Tibial nerve (tissue), 4 donors: ENCODE results near the gene ANXA2. TPM values are rescaled to one million over a fixed set of nuclear protein-coding genes. Genes with fewer than 3 reads are reported as not detected.

Experiments
- DNase-seq, 2 donors: peaks; one replicate each; pipeline ENCODE4 v3.0.0-alpha.2; 2019; ENCODE audit warnings: low spot score in 2 of 2
- H3K27ac ChIP-seq, 4 donors: fragments of 200-600 bp; sonication (generic) in 3 of 4; one replicate each; pipeline ENCODE4 v1.5.1; 2017 to 2019; ENCODE audit warnings: mild to moderate bottlenecking in 1 of 4
- H3K27me3 ChIP-seq, 2 donors: fragments of 200-600 bp; sonication (generic) in 1 of 2; one replicate each; pipeline versions ENCODE4 v1.5.1 to v1.6.0; 2017 to 2019
- H3K36me3 ChIP-seq, 3 donors: fragments of 200-600 bp; sonication (generic); one replicate each; pipeline ENCODE4 v1.5.1; 2018 to 2019
- H3K4me1 ChIP-seq, 4 donors: fragments of 200-600 bp; sonication (generic) in 3 of 4; one replicate each; pipeline ENCODE4 v1.5.1; 2017 to 2019
- H3K4me3 ChIP-seq, 4 donors: fragments of 200-600 bp; sonication (generic) in 3 of 4; one replicate each; pipeline ENCODE4 v1.5.1; 2017 to 2019; ENCODE audit warnings: mild to moderate bottlenecking in 1 of 4, moderate library complexity in 1 of 4
- H3K9me3 ChIP-seq, 4 donors: fragments of 200-600 bp; sonication (generic) in 3 of 4; one replicate each; pipeline ENCODE4 v1.5.1; 2017 to 2019
- EP300 ChIP-seq, 2 donors: sonication (generic); formaldehyde crosslinking; IDR thresholded peaks; one replicate each; pipeline ENCODE4 v1.6.1; 2017; ENCODE audit warnings: antibody characterized with exemption in 2 of 2, mild to moderate bottlenecking in 1 of 2
- POLR2A ChIP-seq, 2 donors: fragments of 450-650 bp; IDR thresholded peaks; one replicate each; pipeline ENCODE4 v1.6.1; 2017; ENCODE audit warnings: antibody characterized with exemption in 2 of 2, mild to moderate bottlenecking in 2 of 2, moderate library complexity in 2 of 2
- whole genome bisulfite sequencing, 2 donors: methylation state at CpG; one replicate each; pipeline ENCODE4 v1.1.5; 2018; 5-methylcytosine and 5-hydroxymethylcytosine counted together
- total RNA-seq, 4 donors: library from RNA; depleted of rRNA; stranded (reverse); fragments of >200 nt; gene quantifications; one replicate each; pipeline ENCODE4 v1.1.0, GENCODE V29; 2016
- TF ChIP-seq, protein P1 (sequence below), 5 experiments: fragments of 200-600 bp in 3 of 5; fragments of 450-650 bp in 2 of 5; sonication (generic) in 3 of 5; IDR thresholded peaks; one replicate each; pipeline ENCODE4 v1.5.1; 2016 to 2019; ENCODE audit warnings: antibody characterized with exemption in 5 of 5, mild to moderate bottlenecking in 3 of 5, moderate library complexity in 2 of 5

ANXA2 gene
- total RNA-seq, 4 donors from 2014 or later = 747 to 1,181 (median 1,009) TPM

DNA sequence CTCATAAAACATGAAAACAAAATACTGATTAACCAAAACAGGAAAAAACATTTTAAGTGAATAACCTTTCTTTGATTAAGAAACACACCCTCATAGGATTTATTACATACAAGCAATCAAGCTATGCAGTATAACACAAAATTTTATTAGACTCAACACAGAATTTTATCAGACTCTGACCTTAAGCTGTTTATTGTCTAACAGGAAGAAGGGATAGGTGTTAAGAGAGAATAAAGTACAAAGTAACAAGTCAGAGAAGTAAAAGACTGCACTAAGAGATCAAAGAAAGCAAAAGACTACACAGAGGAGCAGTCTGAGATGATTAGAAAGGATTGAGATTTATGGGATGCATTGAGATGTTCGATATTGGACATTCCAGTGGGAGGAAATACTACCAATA is 43.5 kb upstream of the ANXA2 start:
- peaks cover 0 to 27% (median 0%) of the 10 kb centered on the region in 3 donors for H3K36me3 ChIP-seq
- H3K27me3 ChIP-seq = no peaks in the 10 kb centered on the region
- WGBS, 2 donors = 42% methylated on average over 1 of the region's 1 CpG
- H3K4me1 ChIP-seq = peaks cover 0 to 34% (median 0%) of the 10 kb centered on the region in 4 donors
- TF ChIP-seq EP300 (IDR thresholded peaks at IDR 0.05) = no peak
- DNase-seq = no peak
- no peak overlapping the region for H3K4me3 ChIP-seq
- H3K9me3 ChIP-seq = no peaks in the 10 kb centered on the region
- H3K27ac ChIP-seq = no peak overlapping the region

DNA sequence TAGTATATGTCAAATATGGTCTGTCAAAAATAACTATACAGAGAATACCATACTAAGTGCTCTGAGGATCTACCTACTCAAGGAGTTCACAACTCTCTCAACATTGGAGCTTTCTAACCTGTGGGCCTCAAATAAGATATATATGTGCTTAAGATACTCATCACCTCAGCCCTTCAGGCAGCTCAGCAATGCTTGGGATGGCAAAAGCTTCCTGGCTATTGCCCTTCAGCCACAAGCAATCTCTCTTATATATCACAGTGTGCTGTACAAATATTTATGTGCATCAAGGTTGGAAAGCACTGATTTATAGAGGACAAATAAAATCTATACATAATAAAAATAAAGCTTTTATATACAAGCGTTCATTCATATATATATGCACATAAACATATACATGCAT is 40.9 kb upstream of the ANXA2 start:
- WGBS, 2 donors = 89 to 96% methylated on average over 1 of the region's 1 CpG
- peaks cover 0 to 47% (median 0%) of the 10 kb centered on the region in 3 donors for H3K36me3 ChIP-seq
- H3K4me1 ChIP-seq = peaks cover 0 to 22% (median 0%) of the 10 kb centered on the region in 4 donors
- no peaks in the 10 kb centered on the region for H3K27me3 ChIP-seq
- no peak overlapping the region for H3K4me3 ChIP-seq
- TF ChIP-seq, protein P1, sequence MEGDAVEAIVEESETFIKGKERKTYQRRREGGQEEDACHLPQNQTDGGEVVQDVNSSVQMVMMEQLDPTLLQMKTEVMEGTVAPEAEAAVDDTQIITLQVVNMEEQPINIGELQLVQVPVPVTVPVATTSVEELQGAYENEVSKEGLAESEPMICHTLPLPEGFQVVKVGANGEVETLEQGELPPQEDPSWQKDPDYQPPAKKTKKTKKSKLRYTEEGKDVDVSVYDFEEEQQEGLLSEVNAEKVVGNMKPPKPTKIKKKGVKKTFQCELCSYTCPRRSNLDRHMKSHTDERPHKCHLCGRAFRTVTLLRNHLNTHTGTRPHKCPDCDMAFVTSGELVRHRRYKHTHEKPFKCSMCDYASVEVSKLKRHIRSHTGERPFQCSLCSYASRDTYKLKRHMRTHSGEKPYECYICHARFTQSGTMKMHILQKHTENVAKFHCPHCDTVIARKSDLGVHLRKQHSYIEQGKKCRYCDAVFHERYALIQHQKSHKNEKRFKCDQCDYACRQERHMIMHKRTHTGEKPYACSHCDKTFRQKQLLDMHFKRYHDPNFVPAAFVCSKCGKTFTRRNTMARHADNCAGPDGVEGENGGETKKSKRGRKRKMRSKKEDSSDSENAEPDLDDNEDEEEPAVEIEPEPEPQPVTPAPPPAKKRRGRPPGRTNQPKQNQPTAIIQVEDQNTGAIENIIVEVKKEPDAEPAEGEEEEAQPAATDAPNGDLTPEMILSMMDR (IDR thresholded peaks at IDR 0.05) = no peak
- TF ChIP-seq EP300 (IDR thresholded peaks at IDR 0.05) = no peak
- TF ChIP-seq POLR2A (IDR thresholded peaks at IDR 0.05) = no peak
- H3K9me3 ChIP-seq = no peaks in the 10 kb centered on the region
- DNase-seq = no peak
- no peak overlapping the region for H3K27ac ChIP-seq

DNA sequence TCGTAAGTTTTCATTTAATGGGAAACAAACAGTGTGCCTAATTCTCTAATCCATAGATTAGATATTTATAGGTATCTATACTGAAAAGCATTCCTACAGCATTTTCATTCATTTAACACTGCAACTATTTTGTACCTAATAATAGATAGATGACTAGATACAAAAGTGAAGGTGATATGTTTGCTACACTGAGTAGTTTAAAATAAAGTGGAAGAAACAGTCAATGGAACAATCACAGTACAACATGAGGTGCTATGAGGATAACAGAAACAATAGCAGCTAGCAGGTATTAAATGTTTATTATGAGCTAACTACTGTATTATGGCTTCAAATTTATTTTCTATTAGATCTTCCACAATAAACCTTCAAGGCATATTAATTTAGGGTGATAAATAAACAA is 31.1 kb upstream of the ANXA2 start:
- WGBS, 2 donors = 89 to 98% methylated on average over 1 of the region's 1 CpG
- H3K27me3 ChIP-seq = no peaks in the 10 kb centered on the region
- H3K36me3 ChIP-seq = peaks cover 0 to 33% (median 0%) of the 10 kb centered on the region in 3 donors
- no peak overlapping the region for H3K4me3 ChIP-seq
- no peak for DNase-seq
- H3K4me1 ChIP-seq = peaks cover 0 to 29% (median 3%) of the 10 kb centered on the region in 4 donors
- H3K9me3 ChIP-seq = no peaks in the 10 kb centered on the region
- TF ChIP-seq POLR2A (IDR thresholded peaks at IDR 0.05) (no peak), EP300 (IDR thresholded peaks at IDR 0.05) (no peak)
- TF ChIP-seq, protein P1 (IDR thresholded peaks at IDR 0.05) = no peak
- H3K27ac ChIP-seq = no peak overlapping the region

DNA sequence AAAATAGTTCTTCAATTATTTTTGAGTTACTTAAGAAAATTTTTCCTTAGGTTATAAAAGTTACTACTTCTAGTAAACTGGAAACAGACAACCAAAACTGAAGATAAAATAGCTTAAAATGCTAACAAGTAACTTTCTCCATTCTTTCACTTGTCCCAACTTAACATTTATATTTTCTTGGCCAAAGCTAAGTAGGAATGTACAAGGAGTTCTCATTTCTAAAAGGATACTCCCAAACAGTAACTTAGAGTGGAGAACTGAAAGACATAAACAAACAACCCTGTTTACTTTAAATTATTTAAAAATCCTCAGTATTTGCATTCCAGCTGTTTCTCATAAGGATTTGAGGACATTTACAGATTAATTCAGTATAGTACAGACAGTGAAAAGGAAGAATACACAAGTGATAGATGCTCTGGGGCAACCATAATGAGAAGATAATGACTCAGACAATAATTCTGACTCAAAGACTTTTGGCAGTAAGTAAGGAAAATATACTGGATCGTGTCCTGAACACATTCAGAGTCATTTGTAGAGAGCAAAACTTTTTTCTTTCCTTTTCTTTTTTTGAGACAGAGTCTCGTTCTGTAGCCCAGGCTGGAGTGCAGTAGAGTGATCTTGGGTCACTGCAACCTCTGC is 29.2 kb upstream of the ANXA2 start:
- 14 to 22% methylated on average over 2 of the region's 2 CpGs for WGBS, 2 donors
- H3K27ac ChIP-seq = peak overlapping the region; percentile 13 to 68 (median 38)
- peaks cover 0 to 16% (median 0%) of the 10 kb centered on the region in 3 donors for H3K36me3 ChIP-seq
- H3K27me3 ChIP-seq = no peaks in the 10 kb centered on the region
- TF ChIP-seq EP300 (IDR thresholded peaks at IDR 0.05) (peak in 1 of 2 donors; percentile 37), POLR2A (IDR thresholded peaks at IDR 0.05) (no peak)
- TF ChIP-seq, protein P1 (IDR thresholded peaks at IDR 0.05) = no peak
- DNase-seq = no peak
- H3K9me3 ChIP-seq = no peaks in the 10 kb centered on the region
- no peak overlapping the region for H3K4me3 ChIP-seq
- H3K4me1 ChIP-seq = peaks cover 0 to 48% (median 6%) of the 10 kb centered on the region in 4 donors

DNA sequence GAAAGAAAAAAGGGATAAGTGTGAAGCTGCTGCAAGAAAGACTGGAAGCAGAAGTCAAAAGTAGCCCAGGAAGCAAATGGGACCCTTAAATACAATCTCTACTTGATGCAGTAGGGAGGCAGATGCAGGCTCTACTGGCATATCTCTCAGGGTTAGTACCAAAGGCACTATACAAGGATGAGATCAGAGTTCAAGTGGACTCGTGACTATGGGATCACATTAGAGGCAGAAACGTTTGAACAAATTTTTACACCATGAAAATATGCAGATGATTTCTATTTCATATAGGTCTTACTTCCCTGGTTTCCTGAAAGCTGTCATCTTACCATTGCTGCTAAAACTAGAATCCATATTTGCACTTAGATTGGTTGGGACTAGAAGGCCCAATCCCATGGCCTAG is 27.7 kb upstream of the ANXA2 start:
- Histone ChIP-seq H3K27ac (no peak overlapping the region), H3K4me3 (no peak overlapping the region), H3K27me3 (no peaks in the 10 kb centered on the region), H3K9me3 (no peaks in the 10 kb centered on the region), H3K4me1 (peaks cover 0 to 52% (median 10%) of the 10 kb centered on the region in 4 donors), H3K36me3 (peaks cover 0 to 5% (median 0%) of the 10 kb centered on the region in 3 donors)
- no peak for DNase-seq
- TF ChIP-seq POLR2A (IDR thresholded peaks at IDR 0.05) (no peak), EP300 (IDR thresholded peaks at IDR 0.05) (no peak)
- TF ChIP-seq, protein P1 (IDR thresholded peaks at IDR 0.05) = no peak
- 54 to 76% methylated on average over 2 of the region's 2 CpGs for WGBS, 2 donors
